ENCODE results near the gene PRRT1.

The PRRT1 gene

GRCh38 chr6:32177788-32178546 is 26.2 kb upstream of the PRRT1 start, which contains the start of gene RNF5:
TSS of gene RNF5 (plus strand) at chr6:32178405. CDS start at chr6:32178512, 107 bp downstream.
- no peak for TF ChIP-seq CTCF (IDR thresholded peaks at IDR 0.05)

GRCh38 chr6:32177183-32177787 is 25.5 kb upstream of the PRRT1 start:
- TF ChIP-seq CTCF (IDR thresholded peaks at IDR 0.05) = no peak

- no peak for TF ChIP-seq CTCF (IDR thresholded peaks at IDR 0.05)
These were observed 24.9 kb upstream of the PRRT1 start for GRCh38 chr6:32176476-32177182.

DNA sequence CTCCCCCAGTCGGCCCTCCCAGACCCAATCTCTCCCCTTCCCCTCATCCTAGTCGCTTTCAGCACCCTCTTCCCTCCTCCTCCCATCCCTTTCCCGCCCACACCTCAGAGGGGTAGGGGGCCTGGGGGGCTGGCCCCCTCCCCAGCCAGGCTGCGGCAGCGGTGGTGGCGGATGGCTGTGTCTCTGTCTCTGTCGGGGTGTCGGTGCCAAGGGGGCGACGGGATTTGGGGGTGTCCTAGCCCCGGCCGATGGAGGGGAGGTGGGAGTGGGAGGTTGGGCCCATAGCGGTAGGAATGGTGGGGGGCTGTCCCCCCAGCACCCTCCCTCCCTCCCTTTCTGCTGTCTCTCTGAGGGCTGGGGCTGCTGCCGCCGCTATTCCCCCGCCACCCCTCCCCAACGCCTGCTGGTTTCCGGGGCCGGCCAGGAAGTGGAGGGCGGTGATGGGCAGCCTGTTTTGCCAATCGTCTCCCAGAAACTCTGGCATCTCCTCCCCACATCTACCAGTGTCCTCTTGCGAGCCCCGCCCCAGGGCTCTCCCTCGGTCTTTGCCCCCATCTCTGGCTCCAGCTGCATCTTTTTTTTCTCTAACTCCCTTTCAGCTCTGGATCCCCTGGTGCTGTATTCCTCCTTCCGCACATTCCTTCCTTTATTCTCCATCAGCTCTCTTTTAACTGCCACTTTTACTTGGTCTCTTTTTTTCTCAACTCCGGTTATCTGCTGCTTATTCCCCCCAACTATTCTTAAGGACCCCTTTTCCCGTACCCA is 24.2 kb upstream of the PRRT1 start, which contains the start of gene AGPAT1:
Gene AGPAT1, minus strand, starts transcription at position 374 of the 765 bp plus-strand sequence. CDS start 4,588 bp downstream, outside the sequence.
- no peak for TF ChIP-seq CTCF (IDR thresholded peaks at IDR 0.05)

- TF ChIP-seq CTCF (IDR thresholded peaks at IDR 0.05) = no peak
These were observed 23.6 kb upstream of the PRRT1 start for GRCh38 chr6:32175322-32175710.

DNA sequence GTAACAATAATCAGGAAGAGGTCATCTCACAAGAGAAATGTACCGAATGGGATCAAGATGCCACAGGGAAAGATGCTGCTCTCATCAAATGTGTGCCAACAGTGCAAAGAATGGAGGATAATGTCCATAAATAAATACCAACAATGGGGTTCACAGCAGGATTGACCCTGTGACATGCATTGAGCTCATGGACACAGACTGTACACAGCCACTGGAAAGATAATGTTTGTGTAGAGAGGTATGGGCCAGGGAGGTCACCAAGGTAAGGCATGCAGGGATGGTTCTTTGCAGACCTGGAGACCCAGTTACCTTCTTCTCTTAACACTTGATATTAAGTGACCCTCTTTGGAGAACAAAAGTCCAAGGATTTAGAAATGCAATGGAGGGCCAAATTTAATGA is 22.7 kb upstream of the PRRT1 start:
- TF ChIP-seq CTCF (IDR thresholded peaks at IDR 0.05) = no peak

All from LNCAP (cell line).